Body of pancreas (tissue), 2 donors: ENCODE data around the gene KRTAP10-11. TPM values are rescaled to one million over a fixed set of nuclear protein-coding genes. Genes with fewer than 3 reads are reported as not detected.

Source experiments
- small RNA-seq: library from RNA; depleted of rRNA; stranded (forward); fragments of <200 nt; gene quantifications from one replicate; pipeline ENCODE3, GENCODE V24; 2016
- total RNA-seq, 2 donors: library from RNA; depleted of rRNA; stranded (reverse); fragments of >200 nt; gene quantifications; one replicate each; pipeline ENCODE4 v1.1.0, GENCODE V29; 2016

KRTAP10-11 gene
- total RNA-seq, 2 donors from 2014 or later, result not detected

Small RNA genes within 50 kb of the gene (small RNA-seq; reads per million reads assigned to genes)
- not detected for gene KRTAP12-6P

Other genes starting within 250 kb of the KRTAP10-11 start
- gene LRRC3, start 190.9 kb upstream of the KRTAP10-11 start, total RNA-seq, result 1 to 10 TPM in 1 of 2 donors, under 1 TPM in 1; 0.33 to 1.0 TPM
- not detected for gene KRTAP10-1, start 106.2 kb upstream of the KRTAP10-11 start, total RNA-seq
- not detected for gene KRTAP10-2, start 94.9 kb upstream of the KRTAP10-11 start, total RNA-seq
- gene KRTAP10-3, start 87.6 kb upstream of the KRTAP10-11 start, total RNA-seq, result not detected
- not detected for gene KRTAP10-4, start 72.7 kb upstream of the KRTAP10-11 start, total RNA-seq
- gene KRTAP10-5, start 65.8 kb upstream of the KRTAP10-11 start, total RNA-seq, result not detected
- not detected for gene KRTAP10-6, start 53.9 kb upstream of the KRTAP10-11 start, total RNA-seq
- not detected for gene KRTAP10-7, start 45.8 kb upstream of the KRTAP10-11 start, total RNA-seq
- gene KRTAP10-8, start 34.3 kb upstream of the KRTAP10-11 start, total RNA-seq, result not detected
- not detected for gene KRTAP10-9, start 19.3 kb upstream of the KRTAP10-11 start, total RNA-seq
- gene KRTAP10-10, start 9.1 kb upstream of the KRTAP10-11 start, total RNA-seq, result not detected
- not detected for gene KRTAP12-4, start 8.2 kb downstream of the KRTAP10-11 start, total RNA-seq
- not detected for gene KRTAP12-3, start 11.5 kb downstream of the KRTAP10-11 start, total RNA-seq
- not detected for gene KRTAP12-2, start 20.5 kb downstream of the KRTAP10-11 start, total RNA-seq
- gene KRTAP12-1, start 35.7 kb downstream of the KRTAP10-11 start, total RNA-seq, result not detected
- not detected for gene KRTAP10-12, start 50.8 kb downstream of the KRTAP10-11 start, total RNA-seq
- under 1 TPM in 1 of 2 donors, not detected in 1; 0.52 TPM for gene TSPEAR, start 65.2 kb downstream of the KRTAP10-11 start, total RNA-seq
- 10 to 100 TPM; 61.7 to 64.3 TPM for gene UBE2G2, start 155.4 kb downstream of the KRTAP10-11 start, total RNA-seq
- gene SUMO3, start 171.6 kb downstream of the KRTAP10-11 start, total RNA-seq, result 10 to 100 TPM; 20.4 to 33.2 TPM
- gene PTTG1IP, start 227.3 kb downstream of the KRTAP10-11 start, total RNA-seq, result 100 to 1,000 TPM in 1 of 2 donors, 10 to 100 TPM in 1; 71.5 to 106 TPM